Osteoblast (primary cell): ENCODE results near the gene CFAP43. TPM values are rescaled to one million over a fixed set of nuclear protein-coding genes. Genes with fewer than 3 reads are reported as not detected.
A peak's percentile ranks its signal among the peaks of the same experiment; 100 is the strongest.

Experiments used
- DNase-seq: peaks from one replicate; pipeline ENCODE4 v3.0.0; 2011; ENCODE audit warnings: low spot score, mixed read lengths; ENCODE audit not compliant: insufficient read length; ENCODE audit errors: missing footprints
- H2AFZ ChIP-seq: 2 replicates; pipeline ENCODE4 v1.6.0; 2011; ENCODE audit warnings: mild to moderate bottlenecking, low read length
- H3K27ac ChIP-seq: 2 replicates; pipeline ENCODE4 v1.5.1; 2011; ENCODE audit warnings: mild to moderate bottlenecking, low read depth, low read length, moderate library complexity
- H3K27me3 ChIP-seq: 2 replicates; pipeline ENCODE4 v1.6.0; 2012; ENCODE audit warnings: mild to moderate bottlenecking, control low read depth, inconsistent platforms, low read length, moderate library complexity; ENCODE audit not compliant: insufficient read depth
- H3K36me3 ChIP-seq: 2 replicates; pipeline ENCODE4 v1.5.1; 2011; ENCODE audit warnings: mild to moderate bottlenecking, low read length, control low read depth, moderate library complexity; ENCODE audit not compliant: insufficient read depth
- H3K4me1 ChIP-seq: 2 replicates; pipeline ENCODE4 v1.5.1; 2011; ENCODE audit warnings: mild to moderate bottlenecking, low read length, control low read depth, moderate library complexity; ENCODE audit not compliant: insufficient read depth
- H3K4me2 ChIP-seq: 2 replicates; pipeline ENCODE4 v1.6.0; 2011; ENCODE audit warnings: mild to moderate bottlenecking, low read length; ENCODE audit not compliant: insufficient read depth
- H3K4me3 ChIP-seq: fragments of 200-600 bp; sonication (generic); 3 replicates; pipeline ENCODE4 v1.5.1; 2012; ENCODE audit warnings: mild to moderate bottlenecking, low read length, inconsistent platforms; ENCODE audit not compliant: insufficient read depth
- H3K79me2 ChIP-seq: 2 replicates; pipeline ENCODE4 v1.6.0; 2012; ENCODE audit warnings: mild to moderate bottlenecking, low read length, control low read depth, inconsistent platforms; ENCODE audit not compliant: insufficient read depth
- H3K9me3 ChIP-seq: 2 replicates; pipeline ENCODE4 v1.5.1; 2011; ENCODE audit warnings: low read depth, low read length, control low read depth
- H4K20me1 ChIP-seq: 2 replicates; pipeline ENCODE4 v1.6.0; 2012; ENCODE audit warnings: mild to moderate bottlenecking, low read length, control low read depth; ENCODE audit not compliant: insufficient read depth
- CTCF ChIP-seq: IDR thresholded peaks from 2 replicates; pipeline ENCODE4 v1.5.1; 2011; ENCODE audit warnings: mild to moderate bottlenecking, low read depth, low read length, moderate library complexity; ENCODE audit errors: extremely low read depth
- total RNA-seq: library from RNA; depleted of rRNA; stranded (reverse); fragments of >200 nt; gene quantifications from 2 replicates; pipeline ENCODE4 v1.2.3, GENCODE V29; 2012

CFAP43 gene
- total RNA-seq, 1 donor = 0.36 TPM

- H3K9me3 ChIP-seq = no peaks in the 10 kb centered on the region
- H4K20me1 ChIP-seq = peaks cover 10% of the 10 kb centered on the region
- peaks cover 46% of the 10 kb centered on the region for H3K36me3 ChIP-seq
- TF ChIP-seq CTCF = no peak
- H2AFZ ChIP-seq = peak within 1 kb of the TSS; percentile 76
- H3K4me1 ChIP-seq = peaks cover 25% of the 10 kb centered on the region
- peak within 1 kb of the TSS; percentile 87 for H3K27ac ChIP-seq
- peak within 1 kb of the TSS; percentile 94 for H3K4me2 ChIP-seq
- H3K4me3 ChIP-seq = peak within 1 kb of the TSS; percentile 82
- H3K79me2 ChIP-seq = peaks cover 14% of the 10 kb centered on the region
- peak; percentile 99 for DNase-seq
- no peaks in the 10 kb centered on the region for H3K27me3 ChIP-seq
These were observed 36.8 kb upstream of the CFAP43 start, which contains the start of gene GSTO2 for GRCh38 chr10:104268713-104269645. Gene GSTO2 (plus strand): TSS chr10:104269184. CDS start chr10:104274916, 5,732 bp downstream.

- no peak for TF ChIP-seq CTCF
- Histone ChIP-seq H3K4me2 (peak overlapping the region; percentile 94), H3K4me1 (peaks cover 19% of the 10 kb centered on the region), H3K27me3 (no peaks in the 10 kb centered on the region), H2AFZ (peak overlapping the region; percentile 56), H3K9me3 (no peaks in the 10 kb centered on the region), H3K4me3 (peak overlapping the region; percentile 82), H4K20me1 (peaks cover 10% of the 10 kb centered on the region), H3K36me3 (peaks cover 52% of the 10 kb centered on the region), H3K27ac (peak overlapping the region; percentile 84), H3K79me2 (peaks cover 20% of the 10 kb centered on the region)
- DNase-seq = no peak
These were observed 36.2 kb upstream of the CFAP43 start for GRCh38 chr10:104268405-104268712.

- H3K36me3 ChIP-seq = peaks cover 57% of the 10 kb centered on the region
- peak overlapping the region; percentile 82 for H3K4me3 ChIP-seq
- peaks cover 15% of the 10 kb centered on the region for H3K4me1 ChIP-seq
- peak overlapping the region; percentile 56 for H2AFZ ChIP-seq
- no peak for DNase-seq
- H3K9me3 ChIP-seq = no peaks in the 10 kb centered on the region
- peaks cover 10% of the 10 kb centered on the region for H4K20me1 ChIP-seq
- H3K27me3 ChIP-seq = no peaks in the 10 kb centered on the region
- peak overlapping the region; percentile 94 for H3K4me2 ChIP-seq
- H3K79me2 ChIP-seq = peaks cover 25% of the 10 kb centered on the region
- peak overlapping the region; percentile 84 for H3K27ac ChIP-seq
- no peak for TF ChIP-seq CTCF
These were observed 35.7 kb upstream of the CFAP43 start for GRCh38 chr10:104267721-104268404.

- H3K4me1 ChIP-seq = peaks cover 30% of the 10 kb centered on the region
- H2AFZ ChIP-seq = no peak overlapping the region
- no peak for TF ChIP-seq CTCF
- H3K36me3 ChIP-seq = peaks cover 85% of the 10 kb centered on the region
- H3K9me3 ChIP-seq = no peaks in the 10 kb centered on the region
- H3K4me3 ChIP-seq = no peak overlapping the region
- H4K20me1 ChIP-seq = peaks cover 13% of the 10 kb centered on the region
- H3K27me3 ChIP-seq = no peaks in the 10 kb centered on the region
- H3K4me2 ChIP-seq = no peak overlapping the region
- no peak for DNase-seq
- no peak overlapping the region for H3K27ac ChIP-seq
- peaks cover 47% of the 10 kb centered on the region for H3K79me2 ChIP-seq
These were observed 32.6 kb upstream of the CFAP43 start for GRCh38 chr10:104264783-104265182.
